ENCODE data around the gene SERTAD1.

DNA sequence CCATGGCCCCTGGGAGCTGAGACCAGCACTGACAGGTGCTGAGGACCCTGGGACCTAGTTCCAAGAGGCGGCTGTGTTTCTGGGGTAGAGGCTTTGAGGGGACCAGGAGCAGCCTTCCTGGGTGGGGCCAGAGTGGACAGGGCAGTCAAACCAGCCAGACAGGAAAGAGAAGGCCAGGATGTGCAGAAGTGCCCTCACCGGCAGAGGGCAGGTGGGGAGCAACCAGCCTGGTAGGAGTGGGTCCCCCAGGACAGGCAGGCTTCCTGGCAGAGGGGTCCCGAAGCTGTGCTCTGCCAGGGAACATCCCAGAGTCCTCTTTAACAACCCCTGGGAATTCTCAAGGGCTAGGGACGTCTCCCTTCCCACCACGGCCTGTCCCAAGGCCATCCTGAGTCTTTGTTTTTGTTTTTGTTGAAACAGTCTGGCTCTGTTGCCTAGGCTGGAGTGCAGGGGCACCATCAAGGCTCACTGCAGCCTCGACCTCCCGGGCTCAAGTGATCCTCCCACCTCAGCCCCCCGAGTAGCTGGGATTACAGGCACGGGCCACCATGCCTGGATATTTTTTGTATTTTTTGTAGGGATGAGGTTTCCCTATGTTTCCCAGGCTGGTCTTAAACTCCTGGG, 32.8 kb downstream of the SERTAD1 start:
- TF ChIP-seq USF2 (IDR thresholded peaks at IDR 0.05; ENCODE audit: low read length): no peak
- TF ChIP-seq CBX8 (IDR thresholded peaks at IDR 0.05; ENCODE audit: borderline replicate concordance, low read depth, low read length): no peak
- TF ChIP-seq EZH2 (IDR thresholded peaks at IDR 0.05; ENCODE audit: low read depth, low read length, severe bottlenecking): no peak
- TF ChIP-seq CTCF (IDR thresholded peaks at IDR 0.05; ENCODE audit: control extremely low read depth in 1 of 3, insufficient read depth in 1 of 3, low read depth in 1 of 3, low read length in 3 of 3): peak; percentile 40 to 62 (median 47)
- TF ChIP-seq FOSL1 (IDR thresholded peaks at IDR 0.05; ENCODE audit: insufficient read depth, low read depth, low read length): no peak
- TF ChIP-seq POLR2A (IDR thresholded peaks at IDR 0.05; ENCODE audit: control extremely low read depth in 1 of 2, low read depth in 2 of 2, low read length in 2 of 2): no peak
- TF ChIP-seq GABPA (IDR thresholded peaks at IDR 0.05; ENCODE audit: borderline replicate concordance, insufficient read depth, low read length): no peak
- no peak for TF ChIP-seq CEBPB (IDR thresholded peaks at IDR 0.05; ENCODE audit: low read depth, low read length)
- TF ChIP-seq POLR2AphosphoS5 (IDR thresholded peaks at IDR 0.05; ENCODE audit: low read depth, low read length): no peak
- TF ChIP-seq EGR1 (IDR thresholded peaks at IDR 0.05; ENCODE audit: borderline replicate concordance, low read depth, low read length): no peak
- TF ChIP-seq EP300 (IDR thresholded peaks at IDR 0.05; ENCODE audit: borderline replicate concordance in 1 of 2, low read depth in 2 of 2, low read length in 2 of 2): no peak
- TF ChIP-seq RAD21 (IDR thresholded peaks at IDR 0.05 in 1 of 2, conservative IDR thresholded peaks at IDR 0.05 in 1 of 2; ENCODE audit: low read depth in 2 of 2, low read length in 2 of 2): peak; percentile 37 to 47
- TF ChIP-seq SUZ12 (IDR thresholded peaks at IDR 0.05; ENCODE audit: low read length): no peak
